IPS-18c (cell line): ENCODE measurements around the gene PLCXD1.

Experiments used
- H3K4me3 ChIP-seq: 2 replicates; pipeline ENCODE4 v1.7.0; 2013; ENCODE audit warnings: low read depth, mild to moderate bottlenecking, low read length, moderate library complexity; ENCODE audit not compliant: insufficient read depth
- H3K9me3 ChIP-seq: one replicate; pipeline ENCODE4 v1.6.1; 2013; ENCODE audit warnings: mild to moderate bottlenecking, low read length, moderate library complexity; ENCODE audit not compliant: control insufficient read depth, insufficient read depth

PLCXD1 gene

GRCh38 chrX:310621-311155 lies 29.5 kb downstream of the PLCXD1 start:
- Histone ChIP-seq H3K4me3 (no peak overlapping the region), H3K9me3 (no peaks in the 10 kb centered on the region)

- H3K4me3 ChIP-seq, result no peak overlapping the region
- no peaks in the 10 kb centered on the region for H3K9me3 ChIP-seq
These were observed 30.3 kb downstream of the PLCXD1 start for GRCh38 chrX:311156-312129.

- H3K4me3 ChIP-seq, result no peak overlapping the region
- H3K9me3 ChIP-seq, result no peaks in the 10 kb centered on the region
These were observed 31.6 kb downstream of the PLCXD1 start for GRCh38 chrX:312621-313331.

GRCh38 chrX:313546-313945 lies 32.4 kb downstream of the PLCXD1 start:
- Histone ChIP-seq H3K4me3 (no peak overlapping the region), H3K9me3 (no peaks in the 10 kb centered on the region)

GRCh38 chrX:314049-314448 lies 32.9 kb downstream of the PLCXD1 start:
- Histone ChIP-seq H3K9me3 (no peaks in the 10 kb centered on the region), H3K4me3 (no peak overlapping the region)

- H3K4me3 ChIP-seq, result no peak overlapping the region
- H3K9me3 ChIP-seq, result no peaks in the 10 kb centered on the region
These were observed 33.8 kb downstream of the PLCXD1 start for GRCh38 chrX:314781-315595.

- peak overlapping the region; percentile 15; the same call in 1 of the 2 replicates for H3K4me3 ChIP-seq
- H3K9me3 ChIP-seq, result no peaks in the 10 kb centered on the region
These were observed 35.5 kb downstream of the PLCXD1 start for GRCh38 chrX:316351-317325.

- no peak overlapping the region; the same call in 1 of the 2 replicates for H3K4me3 ChIP-seq
These were observed 36.4 kb downstream of the PLCXD1 start for GRCh38 chrX:317424-318067.

GRCh38 chrX:318068-318738 lies 37.0 kb downstream of the PLCXD1 start:
- no peaks in the 10 kb centered on the region for H3K9me3 ChIP-seq
- H3K4me3 ChIP-seq, result peak overlapping the region; percentile 91

More at GRCh38 chrX:317424-318067, 36.4 kb downstream of the PLCXD1 start:
- H3K9me3 ChIP-seq, result no peaks in the 10 kb centered on the region

GRCh38 chrX:318739-319578 lies 37.8 kb downstream of the PLCXD1 start, which contains the start of gene GTPBP6:
Gene GTPBP6, minus strand, starts transcription at chrX:318796. Its CDS starts 9 bp downstream, at chrX:318787.
- H3K4me3 ChIP-seq, result peak within 1 kb of the TSS; percentile 91
- H3K9me3 ChIP-seq, result no peaks in the 10 kb centered on the region

GRCh38 chrX:319579-320125 lies 38.5 kb downstream of the PLCXD1 start:
- H3K4me3 ChIP-seq, result peak overlapping the region; percentile 82

GRCh38 chrX:320126-320783 lies 39.1 kb downstream of the PLCXD1 start:
- Histone ChIP-seq H3K9me3 (no peaks in the 10 kb centered on the region), H3K4me3 (peak overlapping the region; percentile 82)

More at GRCh38 chrX:319579-320125, 38.5 kb downstream of the PLCXD1 start:
- no peaks in the 10 kb centered on the region for H3K9me3 ChIP-seq

- Histone ChIP-seq H3K4me3 (0 out of 2 replicates have a peak overlapping the region, but pooled peaks have one; percentile 11), H3K9me3 (no peaks in the 10 kb centered on the region)
These were observed 42.8 kb downstream of the PLCXD1 start for GRCh38 chrX:323721-324628.
